Left renal pelvis (tissue), 4 donors: ENCODE measurements around the gene CYP27B1. TPM values are rescaled to one million over a fixed set of nuclear protein-coding genes. Genes with fewer than 3 reads are reported as not detected.

Experiments
- DNase-seq, 4 donors: peaks; one replicate each; pipeline ENCODE4 v3.0.0-alpha.2; 2013; ENCODE audit warnings: low read depth in 4 of 4, low spot score in 3 of 4
- polyA plus RNA-seq, 4 donors: library from polyadenylated mRNA; unstranded; fragments of 120-200 nt; gene quantifications; one replicate each; pipeline ENCODE4 v1.2.1, GENCODE V29; 2013; ENCODE audit not compliant: insufficient read length in 4 of 4

The CYP27B1 gene
- polyA plus RNA-seq, 4 donors = 0.72 to 2.2 (median 0.96) TPM

DNA sequence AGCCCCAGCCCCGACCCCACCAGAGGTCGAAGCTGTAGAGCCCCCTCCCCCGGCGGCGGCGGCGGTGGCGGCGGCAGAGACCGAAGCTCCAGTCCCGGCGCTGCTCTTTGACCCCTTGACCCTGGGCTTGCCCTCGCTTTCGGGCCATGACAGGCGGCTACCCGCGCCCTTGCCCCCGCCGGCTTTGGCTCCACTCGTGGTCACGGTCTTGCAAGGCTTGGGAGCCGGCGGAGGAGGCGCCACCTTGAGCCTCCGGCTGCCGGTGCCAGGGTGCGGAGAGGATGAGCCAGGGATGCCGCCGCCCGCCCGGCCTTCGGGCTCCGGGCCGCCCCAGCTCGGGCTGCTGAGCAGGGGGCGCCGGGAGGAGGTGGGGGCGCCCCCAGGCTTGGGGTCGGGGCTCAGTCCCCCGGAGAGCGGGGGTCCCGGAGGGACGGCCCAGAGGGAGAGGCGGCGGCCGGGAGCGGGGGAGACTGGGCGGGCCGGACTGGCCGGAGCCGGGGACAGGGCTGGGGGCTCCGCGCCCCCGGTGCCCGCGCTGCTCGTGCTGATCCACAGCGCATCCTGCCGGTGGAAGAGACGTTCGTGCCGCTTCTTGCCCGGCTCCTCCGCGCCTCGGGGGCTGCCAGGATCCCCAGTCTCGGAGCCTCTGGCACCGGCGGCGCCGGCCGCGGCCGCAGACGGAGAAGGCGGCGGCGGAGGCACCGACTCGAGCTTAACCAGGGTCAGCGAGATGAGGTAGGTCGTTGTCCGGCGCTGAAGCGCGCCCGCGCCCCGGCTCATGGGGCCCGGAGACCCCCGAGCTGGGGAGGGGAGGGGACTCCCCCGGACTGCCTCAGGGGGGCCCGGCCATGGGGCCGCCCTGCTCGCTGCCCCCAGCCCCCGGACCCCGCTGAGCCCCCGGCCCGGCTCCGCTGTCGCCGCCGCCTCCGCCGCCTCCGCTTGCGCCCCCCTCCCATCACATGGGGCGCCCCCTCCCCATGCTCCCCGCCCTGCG lies 29.1 kb downstream of the CYP27B1 start:
- DNase-seq = no peak

DNA sequence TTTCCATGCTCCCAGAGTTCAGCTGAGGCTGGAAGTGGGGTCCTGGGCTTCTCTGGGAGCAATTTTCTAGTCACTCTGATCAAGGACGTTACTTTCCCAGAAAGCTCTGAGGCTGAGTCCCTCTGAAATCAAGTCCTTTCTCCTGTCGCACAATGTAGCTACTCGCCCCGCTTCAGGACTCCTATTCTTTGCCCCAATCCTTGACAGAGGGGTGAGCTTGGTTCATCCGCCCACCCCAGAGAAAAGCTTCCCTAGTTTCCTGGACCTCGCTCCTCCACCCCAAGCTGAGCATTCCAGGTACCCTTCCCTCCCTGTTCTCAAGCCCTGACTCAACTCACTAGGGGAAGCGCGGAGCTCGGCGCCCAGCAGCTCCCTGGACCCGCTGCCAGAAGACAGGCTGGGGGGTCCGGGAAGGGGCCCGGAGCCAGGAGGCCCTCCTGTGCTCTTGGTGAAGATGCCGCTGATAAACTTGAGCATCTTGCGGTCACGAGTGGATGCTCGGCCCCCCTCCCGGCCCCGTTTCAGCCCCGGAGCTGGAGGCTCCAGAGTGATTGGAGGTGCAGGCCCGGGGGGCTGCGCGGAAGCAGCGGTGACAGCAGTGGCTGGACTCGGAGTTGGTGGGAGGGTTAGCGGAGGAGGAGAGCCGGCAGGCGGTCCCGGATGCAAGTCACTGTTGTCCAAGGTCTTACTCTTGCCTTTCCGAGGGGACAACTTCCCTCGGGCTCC lies 30.0 kb downstream of the CYP27B1 start:
- no peak for DNase-seq

DNA sequence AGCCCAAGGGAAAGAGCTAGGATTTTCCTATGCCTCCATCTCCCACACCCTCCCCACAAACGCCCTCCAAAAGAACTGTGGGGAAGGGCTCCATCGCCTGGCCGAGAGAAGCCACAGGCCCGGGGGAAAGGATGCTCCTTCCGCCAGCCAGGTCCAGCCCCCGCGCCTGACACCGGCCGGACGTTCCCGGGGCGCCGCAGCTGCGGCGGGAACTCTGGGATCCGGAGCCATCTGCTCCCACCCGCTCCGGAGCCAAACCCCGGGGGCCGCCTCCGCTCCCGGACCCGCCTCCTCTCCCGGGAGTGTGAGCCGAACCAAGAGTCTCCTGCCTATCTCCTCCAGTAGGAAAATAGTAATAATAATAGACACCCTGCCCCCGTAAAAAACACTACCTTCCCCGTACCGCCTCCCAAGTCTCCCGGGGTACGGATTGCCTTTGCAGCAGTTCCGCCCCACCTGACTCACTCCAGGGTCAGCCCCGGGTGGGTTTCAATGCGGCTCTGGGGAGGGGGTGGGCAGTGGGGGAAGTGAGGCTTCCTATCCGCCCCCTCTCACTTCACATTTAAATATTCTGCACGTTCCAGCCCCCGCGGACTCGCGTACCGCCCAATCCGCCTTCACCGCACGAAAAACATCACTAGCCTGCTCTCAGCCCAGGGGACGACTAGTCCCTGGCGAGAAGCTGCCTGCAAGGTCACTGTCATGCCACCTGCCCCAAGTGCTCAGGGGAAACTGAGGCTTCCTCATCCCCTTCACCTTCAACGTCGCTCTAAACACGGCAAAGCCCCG lies 30.7 kb downstream of the CYP27B1 start:
- no peak for DNase-seq

- DNase-seq = no peak
Observed at GRCh38 chr12:57735198-57735855, 31.6 kb downstream of the CYP27B1 start.

- no peak for DNase-seq
Observed at GRCh38 chr12:57734591-57734990, 32.3 kb downstream of the CYP27B1 start.

- DNase-seq = no peak
Observed at GRCh38 chr12:57733928-57734327, 33.0 kb downstream of the CYP27B1 start.

DNA sequence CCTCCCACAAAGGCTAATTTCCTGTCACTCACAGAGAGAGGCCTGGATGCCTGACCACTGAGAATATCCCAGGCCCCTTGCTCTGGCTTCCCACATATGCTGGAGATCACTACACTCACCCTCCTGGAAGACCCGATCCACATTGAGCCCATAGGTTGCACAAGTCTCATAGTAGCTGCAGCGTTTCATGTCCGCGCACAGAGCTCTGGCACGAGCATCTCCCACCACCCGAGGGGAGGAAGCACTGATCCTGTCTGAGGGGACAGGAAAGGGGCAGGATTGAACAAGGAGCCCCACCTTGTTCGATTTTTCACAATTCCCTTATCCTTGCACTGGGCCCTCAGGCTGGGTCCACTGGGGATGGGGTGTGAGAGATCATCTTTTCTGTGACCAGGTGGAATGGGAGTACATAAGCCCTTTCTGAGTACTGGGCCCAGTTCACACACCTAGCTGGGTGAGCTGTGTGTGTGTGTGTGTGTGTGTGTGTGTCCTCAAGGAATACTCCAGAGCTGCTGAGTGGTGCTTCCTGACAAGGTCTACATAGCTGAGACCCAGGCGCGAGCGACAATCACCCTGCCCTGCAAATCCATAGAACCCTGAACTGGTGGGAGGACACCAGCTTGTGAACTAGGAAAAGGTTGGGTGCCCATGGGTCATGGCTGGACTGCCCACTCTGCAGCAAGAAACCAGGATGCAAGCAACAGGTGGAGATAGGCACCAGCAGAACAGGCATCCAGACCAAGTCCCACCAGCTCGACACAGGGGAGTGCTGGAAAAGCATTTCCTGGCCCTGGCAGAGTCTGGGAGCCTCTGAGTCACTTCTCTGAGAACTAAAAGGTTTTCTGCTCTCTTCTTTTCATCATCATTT lies 33.9 kb downstream of the CYP27B1 start:
- DNase-seq = no peak

GRCh38 chr12:57732270-57732669 lies 34.6 kb downstream of the CYP27B1 start:
- no peak for DNase-seq

GRCh38 chr12:57731411-57732080 lies 35.3 kb downstream of the CYP27B1 start:
- no peak for DNase-seq

- DNase-seq = no peak
Observed at GRCh38 chr12:57730336-57731067, 36.4 kb downstream of the CYP27B1 start.

DNA sequence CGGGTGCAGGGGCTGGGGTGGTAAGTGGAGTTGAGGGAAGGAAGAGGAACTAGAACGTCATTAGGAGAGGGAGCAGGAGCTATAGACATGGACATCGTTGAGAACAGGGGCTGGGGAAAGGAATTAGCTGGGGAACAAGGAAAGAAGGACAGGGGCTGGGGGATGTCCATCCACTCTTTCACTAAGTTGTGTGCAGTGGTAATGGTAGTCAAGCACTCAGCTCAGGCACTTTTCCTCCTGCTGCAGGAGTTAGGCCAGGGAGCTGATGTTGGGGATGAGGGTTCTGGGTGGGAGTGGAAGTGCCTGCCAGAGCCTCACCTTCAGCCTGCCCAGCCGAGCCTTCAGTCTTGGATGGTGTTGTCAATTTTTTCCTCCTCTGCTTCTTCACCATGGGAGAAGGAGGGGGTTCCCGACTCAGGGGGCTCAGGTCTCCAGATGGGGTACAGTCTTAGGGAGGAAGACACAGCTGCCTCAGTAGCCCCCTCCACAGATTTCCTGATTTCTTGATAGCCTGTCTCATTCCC lies 37.5 kb downstream of the CYP27B1 start:
- no peak for DNase-seq

GRCh38 chr12:57727758-57728395 lies 39.0 kb downstream of the CYP27B1 start:
- DNase-seq = no peak

DNA sequence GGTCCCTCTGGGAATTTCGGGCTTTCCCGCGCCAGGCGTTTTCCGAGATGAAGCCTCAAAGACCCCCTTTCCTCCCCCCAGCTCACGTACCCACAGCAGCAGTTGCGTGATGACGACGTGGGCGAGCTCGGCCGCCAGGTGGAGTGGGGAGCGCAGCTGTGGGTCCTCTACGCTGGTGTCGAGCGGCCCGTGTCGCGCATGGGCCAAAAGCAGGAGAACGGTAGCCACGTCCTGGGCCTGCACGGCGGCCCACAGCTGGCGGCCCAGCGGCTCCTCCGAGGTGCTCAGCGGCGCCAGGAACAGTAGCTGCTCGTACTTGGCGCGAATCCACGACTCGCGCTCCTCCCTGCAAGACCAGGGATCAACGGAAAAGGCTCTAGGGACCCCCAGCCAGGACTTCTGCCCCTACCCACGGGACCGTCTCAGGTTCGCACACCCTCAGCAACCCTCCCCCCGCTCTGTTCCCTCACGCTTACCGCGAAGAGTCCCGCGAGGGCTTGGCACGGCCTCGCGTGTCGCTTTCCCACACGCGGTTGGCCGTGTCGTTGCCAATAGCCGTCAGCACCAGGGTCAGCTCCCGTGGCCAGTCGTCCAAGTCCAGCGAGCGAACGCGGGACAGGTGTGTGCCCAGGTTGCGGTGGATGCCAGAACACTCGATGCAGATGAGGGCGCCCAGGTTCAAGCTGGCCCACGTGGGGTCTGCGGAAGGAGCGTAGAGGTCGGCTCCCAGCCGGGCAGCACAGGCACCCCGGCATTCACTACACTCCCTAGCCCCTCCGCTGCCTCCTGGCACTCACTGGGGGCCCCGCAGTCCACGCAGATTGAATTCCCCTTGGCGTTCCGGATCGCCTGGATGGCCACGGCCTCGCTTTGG lies 39.8 kb downstream of the CYP27B1 start:
- DNase-seq = no peak

DNA sequence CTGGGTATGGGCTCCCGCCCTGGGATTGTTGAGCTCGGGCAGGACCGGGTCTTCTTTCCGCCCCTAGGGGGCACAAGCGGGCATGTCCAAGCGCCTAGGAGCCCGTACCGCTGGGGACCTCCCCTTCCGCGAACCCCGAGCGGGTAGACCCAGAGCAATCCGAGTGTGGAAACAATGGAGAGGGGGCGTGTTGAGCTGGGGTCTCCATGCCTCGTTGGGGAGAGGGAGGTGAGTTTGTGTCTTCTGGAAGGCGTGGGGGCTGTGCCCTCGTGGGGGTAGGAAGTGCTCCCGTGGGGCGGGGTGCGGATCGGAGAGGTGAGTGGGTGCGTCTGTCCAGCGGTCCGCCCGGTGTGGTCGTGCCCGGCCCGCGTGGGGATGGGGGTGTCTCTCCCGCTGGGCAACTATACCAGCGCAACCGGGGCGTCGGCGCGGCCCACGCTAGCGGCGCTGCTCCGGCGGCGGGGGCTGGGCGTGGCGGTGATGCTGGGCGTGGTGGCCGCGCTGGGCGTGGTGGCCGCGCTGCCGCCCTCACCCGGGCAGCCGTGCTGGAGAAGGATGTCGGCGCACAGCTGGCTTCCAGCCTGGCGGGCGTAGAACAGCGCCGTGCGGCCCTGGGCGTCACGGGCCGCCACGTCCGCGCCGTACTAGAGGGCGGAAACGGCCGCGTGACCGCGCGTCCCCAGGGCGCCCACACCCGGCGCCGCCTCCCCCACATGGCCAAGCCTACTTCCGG lies 40.6 kb downstream of the CYP27B1 start:
- no peak for DNase-seq

DNA sequence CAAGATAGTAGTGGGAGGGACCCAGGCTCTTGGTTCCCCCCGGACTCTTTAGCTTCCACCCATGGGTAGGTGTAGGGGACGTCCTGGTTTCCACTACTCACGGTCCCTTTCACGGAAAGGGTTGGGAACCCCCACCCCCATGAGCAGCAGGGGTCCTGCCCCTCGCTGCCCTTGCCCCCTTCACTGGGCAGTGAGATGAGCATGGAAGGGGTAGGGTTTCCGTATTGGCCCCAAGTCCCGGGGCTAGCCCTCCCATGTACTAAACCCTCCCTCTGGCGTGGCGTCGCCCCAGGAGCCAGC lies 41.1 kb downstream of the CYP27B1 start:
- DNase-seq = no peak
